K562 (cell line): ENCODE results near the gene ENTREP3. TPM values are rescaled to one million over a fixed set of nuclear protein-coding genes. Genes with fewer than 3 reads are reported as not detected.

Experiments used
- AFF4 ChIP-seq: sonication (generic); formaldehyde crosslinking; IDR thresholded peaks from 2 replicates; pipeline ENCODE4 v1.8.0; 2023; ENCODE audit warnings: mild to moderate bottlenecking, missing genetic modification reagents
- ARID4B ChIP-seq: sonication (generic); formaldehyde crosslinking; IDR thresholded peaks from 2 replicates; pipeline ENCODE4 v1.8.0; 2022; ENCODE audit warnings: mild to moderate bottlenecking, missing genetic modification reagents
- ERF ChIP-seq: fragments of 450-650 bp; formaldehyde crosslinking; IDR thresholded peaks from 2 replicates; pipeline ENCODE4 v1.4.0; 2020; ENCODE audit warnings: mild to moderate bottlenecking, mixed read lengths
- ETV5 ChIP-seq: sonication (generic); formaldehyde crosslinking; IDR thresholded peaks from 2 replicates; pipeline ENCODE4 v1.4.0; 2020; ENCODE audit warnings: low read depth, mild to moderate bottlenecking, missing genetic modification reagents
- SNIP1 ChIP-seq: fragments of 450-650 bp; IDR thresholded peaks from 2 replicates; pipeline ENCODE4 v1.7.1; 2017; ENCODE audit warnings: low read depth, mild to moderate bottlenecking
- XRCC3 ChIP-seq: fragments of 450-650 bp; IDR thresholded peaks from 2 replicates; pipeline ENCODE4 v1.6.1; 2017; ENCODE audit warnings: mild to moderate bottlenecking, moderate library complexity
- ZNF347 ChIP-seq: fragments of 450-650 bp; formaldehyde crosslinking; IDR thresholded peaks from 2 replicates; pipeline ENCODE4 v1.4.0; 2020; ENCODE audit warnings: low read depth, mild to moderate bottlenecking, moderate library complexity
- ZNF395 ChIP-seq: fragments of 200-800 bp; sonication (Bioruptor generic); IDR thresholded peaks from 2 replicates; pipeline ENCODE4 v1.6.1; 2017; ENCODE audit warnings: missing genetic modification characterization, missing compliant biosample characterization
- polyA plus RNA-seq, 8 experiments: library from polyadenylated mRNA; depleted of rRNA in 4 of 8; stranded (reverse) in 5 of 8; unstranded in 3 of 8; fragments of >200 nt; fragmentation: Nextera tagmentation in 2 of 8; fragmentation: Illumina TruSeq in 1 of 8; extraction: Ambion mirVana in 2 of 8; extraction: Trizol in 1 of 8; gene quantifications; 2 replicates each; pipeline versions ENCODE4 v1.2.1 to v1.2.3, GENCODE V29; 2011 to 2014; ENCODE audit warnings: inconsistent platforms in 1 of 8, missing spikeins in 1 of 8
- total RNA-seq, 7 experiments: library from RNA; depleted of rRNA in 6 of 7; stranded (reverse); fragments of >200 nt in 6 of 7; fragmentation: Illumina TruSeq in 2 of 7; extraction: Trizol in 2 of 7; gene quantifications; 2 replicates each; pipeline versions ENCODE4 v1.2.1 to v1.2.3, GENCODE V29; 2011 to 2021; ENCODE audit warnings: low replicate concordance in 1 of 7

ENTREP3 gene
- total and polyA plus RNA-seq, 9 of the 15 experiments (the other 6 are each of a cell fraction or from before 2014, with no cell fraction given): 1.9 to 41.8 (median 5.9) TPM

GRCh38 chr1:155200920-155201319 lies 54.4 kb downstream of the ENTREP3 start (continued):
- TF ChIP-seq AFF4 (CRISPR knock-in tag) (no peak), XRCC3 (no peak), ETV5 (CRISPR knock-in tag) (no peak), ERF (CRISPR knock-in tag) (no peak), ZNF395 (CRISPR knock-in tag) (no peak), ARID4B (CRISPR knock-in tag) (no peak), SNIP1 (no peak), ZNF347 (no peak)
